Bronchial epithelial cell (primary cell): ENCODE data around the gene RPS6KB2. TPM values are rescaled to one million over a fixed set of nuclear protein-coding genes. Genes with fewer than 3 reads are reported as not detected.
"Not testable (repeated sequence)": the region's sequence is repeated elsewhere in the genome, so short reads cannot be mapped to it uniquely, and the experiment has no call there.

Experiments
- DNase-seq: peaks from one replicate; pipeline ENCODE4 v3.0.0-alpha.2; 2010; ENCODE audit warnings: low read depth
- FAIRE-seq: peaks from 2 replicates; lab custom pipeline; 2011; peaks lifted over from hg19 to GRCh38; lab: Jason Lieb, UNC
- H3K27me3 ChIP-seq: 2 replicates; pipeline ENCODE4 v1.5.1; 2011; ENCODE audit warnings: low read length; ENCODE audit not compliant: control insufficient read depth, insufficient read depth
- H3K36me3 ChIP-seq: 2 replicates; pipeline ENCODE4 v1.5.1; 2011; ENCODE audit warnings: low read length; ENCODE audit not compliant: control insufficient read depth, insufficient read depth
- H3K4me3 ChIP-seq: 2 replicates; pipeline ENCODE4 v1.5.1; 2011; ENCODE audit warnings: mild to moderate bottlenecking, low read depth, low read length, control low read depth
- CTCF ChIP-seq: IDR thresholded peaks from 2 replicates; pipeline ENCODE4 v1.5.1; 2011; ENCODE audit warnings: mild to moderate bottlenecking, moderate library complexity, low read length, control low read depth, inconsistent platforms; ENCODE audit not compliant: insufficient read depth, severe bottlenecking
- total RNA-seq: library from RNA; depleted of rRNA; stranded (reverse); fragments of >200 nt; gene quantifications from 2 replicates; pipeline ENCODE4 v1.2.1, GENCODE V29; 2014

Gene RPS6KB2
- total RNA-seq, 1 donor from 2014 or later, result 62.9 TPM

GRCh38 chr11:67420646-67421429 is 7.5 kb upstream of the RPS6KB2 start:
- Histone ChIP-seq H3K27me3 (no peaks in the 10 kb centered on the region), H3K4me3 (peak overlapping the region; percentile 40), H3K36me3 (no peaks in the 10 kb centered on the region)
- DNase-seq, result peak; percentile 72
- no peak for FAIRE-seq
- no peak for TF ChIP-seq CTCF

GRCh38 chr11:67421430-67422031 is 6.8 kb upstream of the RPS6KB2 start:
- no peak for TF ChIP-seq CTCF
- Histone ChIP-seq H3K4me3 (no peak overlapping the region), H3K27me3 (no peaks in the 10 kb centered on the region), H3K36me3 (no peaks in the 10 kb centered on the region)
- DNase-seq, result no peak
- no peak for FAIRE-seq

GRCh38 chr11:67422891-67423290 is 5.4 kb upstream of the RPS6KB2 start:
- Histone ChIP-seq H3K4me3 (no peak overlapping the region), H3K36me3 (no peaks in the 10 kb centered on the region), H3K27me3 (no peaks in the 10 kb centered on the region)
- peak; percentile 79 for FAIRE-seq
- TF ChIP-seq CTCF, result no peak
- DNase-seq, result peak; percentile 78

GRCh38 chr11:67423466-67423865 is 4.8 kb upstream of the RPS6KB2 start:
- TF ChIP-seq CTCF, result no peak
- DNase-seq, result no peak
- H3K4me3 ChIP-seq, result no peak overlapping the region
- no peaks in the 10 kb centered on the region for H3K27me3 ChIP-seq
- no peaks in the 10 kb centered on the region for H3K36me3 ChIP-seq
- no peak for FAIRE-seq

GRCh38 chr11:67423891-67424613 is 4.2 kb upstream of the RPS6KB2 start:
- FAIRE-seq (no peak), DNase-seq (no peak)
- TF ChIP-seq CTCF, result no peak
- Histone ChIP-seq H3K4me3 (no peak overlapping the region), H3K27me3 (no peaks in the 10 kb centered on the region), H3K36me3 (no peaks in the 10 kb centered on the region)

GRCh38 chr11:67427364-67427859 is 882 bp upstream of the RPS6KB2 start:
- Histone ChIP-seq H3K4me3 (peak overlapping the region; percentile 76), H3K36me3 (peaks cover 12% of the 10 kb centered on the region)
- FAIRE-seq, DNase-seq, H3K27me3 ChIP-seq: not testable (repeated sequence)
